Prostate gland (tissue), 2 donors: ENCODE measurements around the gene ASAH2.

Source experiments
- POLR2A ChIP-seq: fragments of 450-650 bp; IDR thresholded peaks from one replicate; pipeline ENCODE4 v1.6.1; 2016; ENCODE audit warnings: antibody characterized with exemption, mild to moderate bottlenecking
- POLR2AphosphoS5 ChIP-seq: sonication (generic); formaldehyde crosslinking; IDR thresholded peaks from one replicate; pipeline ENCODE4 v1.6.1; 2017; ENCODE audit warnings: antibody characterized with exemption
- TF ChIP-seq, protein P1 (sequence below), 4 experiments: fragments of 200-600 bp in 2 of 4; fragments of 450-650 bp in 2 of 4; sonication (generic) in 2 of 4; IDR thresholded peaks; 1 replicate in 3 of 4; 2 replicates in 1 of 4; pipeline ENCODE4 v1.5.1; 2016 to 2019; ENCODE audit warnings: antibody characterized with exemption in 4 of 4, mild to moderate bottlenecking in 2 of 4, moderate library complexity in 2 of 4

DNA sequence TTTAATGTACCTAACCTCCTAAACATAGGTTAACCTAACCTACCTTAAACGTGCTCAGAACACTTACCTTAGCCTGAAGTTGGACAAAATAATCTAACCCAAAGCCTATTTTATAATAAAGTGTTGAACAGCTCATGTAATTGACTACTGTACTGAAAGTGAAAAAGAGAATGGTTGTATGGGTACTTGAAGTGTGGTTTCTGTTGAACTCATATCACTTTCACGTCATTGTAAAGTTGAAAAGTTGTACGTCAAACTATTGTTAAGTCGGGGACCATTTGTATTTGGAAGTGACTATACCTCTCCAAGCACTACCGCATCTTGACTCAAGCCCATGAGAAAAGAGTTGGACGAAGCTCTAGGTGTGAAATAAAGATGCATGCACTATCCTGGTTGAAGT is 37.9 kb upstream of the ASAH2 start:
- TF ChIP-seq, protein P1, sequence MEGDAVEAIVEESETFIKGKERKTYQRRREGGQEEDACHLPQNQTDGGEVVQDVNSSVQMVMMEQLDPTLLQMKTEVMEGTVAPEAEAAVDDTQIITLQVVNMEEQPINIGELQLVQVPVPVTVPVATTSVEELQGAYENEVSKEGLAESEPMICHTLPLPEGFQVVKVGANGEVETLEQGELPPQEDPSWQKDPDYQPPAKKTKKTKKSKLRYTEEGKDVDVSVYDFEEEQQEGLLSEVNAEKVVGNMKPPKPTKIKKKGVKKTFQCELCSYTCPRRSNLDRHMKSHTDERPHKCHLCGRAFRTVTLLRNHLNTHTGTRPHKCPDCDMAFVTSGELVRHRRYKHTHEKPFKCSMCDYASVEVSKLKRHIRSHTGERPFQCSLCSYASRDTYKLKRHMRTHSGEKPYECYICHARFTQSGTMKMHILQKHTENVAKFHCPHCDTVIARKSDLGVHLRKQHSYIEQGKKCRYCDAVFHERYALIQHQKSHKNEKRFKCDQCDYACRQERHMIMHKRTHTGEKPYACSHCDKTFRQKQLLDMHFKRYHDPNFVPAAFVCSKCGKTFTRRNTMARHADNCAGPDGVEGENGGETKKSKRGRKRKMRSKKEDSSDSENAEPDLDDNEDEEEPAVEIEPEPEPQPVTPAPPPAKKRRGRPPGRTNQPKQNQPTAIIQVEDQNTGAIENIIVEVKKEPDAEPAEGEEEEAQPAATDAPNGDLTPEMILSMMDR (IDR thresholded peaks at IDR 0.05) = no peak
- TF ChIP-seq POLR2AphosphoS5 (no peak), POLR2A (no peak)
